ENCODE data around the gene USP22. TPM values are rescaled to one million over a fixed set of nuclear protein-coding genes. Genes with fewer than 3 reads are reported as not detected.

USP22 gene
- polyA plus RNA-seq, 1 donor (not counting 4 experiments of a cell fraction or from before 2014, with no cell fraction given), result 111 TPM

DNA sequence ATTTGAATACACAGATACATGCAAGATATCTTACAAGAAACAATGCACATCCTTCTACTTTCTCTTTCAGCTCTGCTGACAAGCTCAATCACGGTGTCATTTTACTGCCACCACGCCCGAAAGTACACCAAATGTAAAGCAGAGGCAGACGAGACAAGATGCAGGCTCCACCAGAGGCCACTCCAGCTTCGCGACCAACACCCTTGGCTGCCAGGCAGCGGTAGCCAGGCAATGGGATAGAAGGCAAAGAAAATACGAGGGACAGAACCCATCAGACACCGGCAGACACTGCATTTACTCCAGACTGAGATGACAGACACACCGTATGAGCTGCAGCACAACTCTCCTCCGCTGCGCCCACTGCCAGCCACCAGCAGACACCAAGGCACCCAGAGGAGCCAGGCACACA, 41.0 kb downstream of the USP22 start:
- H3K79me2 ChIP-seq (ENCODE audit: control insufficient read depth, insufficient read depth, low read length), result peaks cover 18% of the 10 kb centered on the region

DNA sequence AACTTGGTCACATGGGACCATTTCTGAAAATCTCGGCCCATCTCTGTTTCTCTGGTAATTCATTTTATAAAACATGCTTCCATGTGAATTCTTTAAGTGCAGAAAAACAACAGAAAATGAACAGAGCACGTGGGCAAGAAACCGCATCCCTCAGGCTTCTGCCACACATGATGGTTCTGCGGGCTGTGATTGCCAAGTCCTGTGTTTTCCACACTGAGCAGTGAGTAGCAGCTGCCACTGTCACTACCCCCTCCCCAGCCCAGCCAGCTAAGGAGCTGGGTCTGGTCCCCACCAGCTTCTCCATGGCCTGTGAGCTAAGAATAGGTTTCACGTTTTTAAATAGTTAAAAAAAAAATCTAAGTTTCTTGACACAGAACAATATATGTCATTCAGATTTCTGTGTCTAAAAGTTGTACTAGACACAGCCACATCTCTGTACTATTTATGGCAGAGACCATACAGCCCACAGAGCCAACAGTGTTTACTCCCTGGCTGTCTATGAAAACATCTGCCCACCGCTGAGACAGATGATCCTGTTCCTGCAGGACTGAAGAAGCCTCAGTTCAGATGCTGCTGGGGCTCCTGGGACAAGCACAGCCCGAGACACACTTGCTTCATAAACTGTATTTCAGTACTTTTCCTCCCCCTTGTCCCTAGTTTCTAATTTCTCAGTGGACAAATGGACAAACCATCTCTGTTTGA, 41.5 kb downstream of the USP22 start:
- Histone ChIP-seq H3K27ac (ENCODE audit: control insufficient read depth, insufficient read depth, low read length) (no peak overlapping the region), H3K9ac (ENCODE audit: control insufficient read depth, extremely low read depth, insufficient read depth, low read length) (no peak overlapping the region)
- FAIRE-seq, result no peak

More for the DNA sequence above, 41.0 kb downstream of the USP22 start:
- Histone ChIP-seq H3K4me3 (ENCODE audit: control insufficient read depth in 2 of 3, extremely low read depth in 1 of 3, insufficient read depth in 2 of 3, low read depth in 1 of 3, low read length in 3 of 3) (no peak overlapping the region), H3K27ac (ENCODE audit: control insufficient read depth, insufficient read depth, low read length) (no peak overlapping the region), H4K20me1 (ENCODE audit: control insufficient read depth, extremely low read depth, insufficient read depth, low read length) (peaks cover 17% of the 10 kb centered on the region), H3K36me3 (ENCODE audit: control insufficient read depth in 2 of 2, extremely low read depth in 1 of 2, insufficient read depth in 2 of 2, low read length in 2 of 2) (peaks cover 47 to 49% of the 10 kb centered on the region in 2 experiments), H3K9me3 (ENCODE audit: control insufficient read depth, low read depth, low read length) (no peaks in the 10 kb centered on the region), H3K4me2 (ENCODE audit: control insufficient read depth, extremely low read depth, insufficient read depth, low read depth, low read length) (no peak overlapping the region), H3K9me1 (ENCODE audit: control insufficient read depth, extremely low read depth, insufficient read depth, low read length) (no peaks in the 10 kb centered on the region), H2AFZ (ENCODE audit: control insufficient read depth, low read length) (no peak overlapping the region), H3K4me1 (ENCODE audit: control insufficient read depth, extremely low read depth, insufficient read depth, low read length) (no peaks in the 10 kb centered on the region), H3K9ac (ENCODE audit: control insufficient read depth, extremely low read depth, insufficient read depth, low read length) (no peak overlapping the region), H3K27me3 (ENCODE audit: control insufficient read depth, extremely low read depth, insufficient read depth, low read length) (no peaks in the 10 kb centered on the region)
- dilution Hi-C loops (cut with MboI; ENCODE audit: extremely low pct_ligation_motif_present, low sequenced_read_pairs), result no loop called here
- FAIRE-seq (no peak), DNase-seq (ENCODE audit: low read depth, low spot score) (no peak)
- TF ChIP-seq EZH2 (IDR thresholded peaks at IDR 0.05; ENCODE audit: low read length), result no peak
- TF ChIP-seq, protein P1, sequence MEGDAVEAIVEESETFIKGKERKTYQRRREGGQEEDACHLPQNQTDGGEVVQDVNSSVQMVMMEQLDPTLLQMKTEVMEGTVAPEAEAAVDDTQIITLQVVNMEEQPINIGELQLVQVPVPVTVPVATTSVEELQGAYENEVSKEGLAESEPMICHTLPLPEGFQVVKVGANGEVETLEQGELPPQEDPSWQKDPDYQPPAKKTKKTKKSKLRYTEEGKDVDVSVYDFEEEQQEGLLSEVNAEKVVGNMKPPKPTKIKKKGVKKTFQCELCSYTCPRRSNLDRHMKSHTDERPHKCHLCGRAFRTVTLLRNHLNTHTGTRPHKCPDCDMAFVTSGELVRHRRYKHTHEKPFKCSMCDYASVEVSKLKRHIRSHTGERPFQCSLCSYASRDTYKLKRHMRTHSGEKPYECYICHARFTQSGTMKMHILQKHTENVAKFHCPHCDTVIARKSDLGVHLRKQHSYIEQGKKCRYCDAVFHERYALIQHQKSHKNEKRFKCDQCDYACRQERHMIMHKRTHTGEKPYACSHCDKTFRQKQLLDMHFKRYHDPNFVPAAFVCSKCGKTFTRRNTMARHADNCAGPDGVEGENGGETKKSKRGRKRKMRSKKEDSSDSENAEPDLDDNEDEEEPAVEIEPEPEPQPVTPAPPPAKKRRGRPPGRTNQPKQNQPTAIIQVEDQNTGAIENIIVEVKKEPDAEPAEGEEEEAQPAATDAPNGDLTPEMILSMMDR (optimal IDR thresholded peaks at IDR 0.05 in 1 of 3, IDR thresholded peaks at IDR 0.05 in 1 of 3, conservative IDR thresholded peaks at IDR 0.05 in 1 of 3; ENCODE audit: extremely low read depth in 1 of 3, insufficient read depth in 2 of 3, low read length in 3 of 3), result no peak

More for the DNA sequence above, 41.5 kb downstream of the USP22 start:
- Histone ChIP-seq H3K9me1 (ENCODE audit: control insufficient read depth, extremely low read depth, insufficient read depth, low read length) (no peaks in the 10 kb centered on the region), H3K27me3 (ENCODE audit: control insufficient read depth, extremely low read depth, insufficient read depth, low read length) (no peaks in the 10 kb centered on the region), H2AFZ (ENCODE audit: control insufficient read depth, low read length) (no peak overlapping the region), H3K4me2 (ENCODE audit: control insufficient read depth, extremely low read depth, insufficient read depth, low read depth, low read length) (no peak overlapping the region), H4K20me1 (ENCODE audit: control insufficient read depth, extremely low read depth, insufficient read depth, low read length) (peaks cover 17% of the 10 kb centered on the region), H3K36me3 (ENCODE audit: control insufficient read depth in 2 of 2, extremely low read depth in 1 of 2, insufficient read depth in 2 of 2, low read length in 2 of 2) (peaks cover 44 to 45% of the 10 kb centered on the region in 2 experiments), H3K4me3 (ENCODE audit: control insufficient read depth in 2 of 3, extremely low read depth in 1 of 3, insufficient read depth in 2 of 3, low read depth in 1 of 3, low read length in 3 of 3) (no peak overlapping the region), H3K4me1 (ENCODE audit: control insufficient read depth, extremely low read depth, insufficient read depth, low read length) (no peaks in the 10 kb centered on the region), H3K9me3 (ENCODE audit: control insufficient read depth, low read depth, low read length) (no peaks in the 10 kb centered on the region), H3K79me2 (ENCODE audit: control insufficient read depth, insufficient read depth, low read length) (peaks cover 18% of the 10 kb centered on the region)
- dilution Hi-C loops (cut with MboI; ENCODE audit: extremely low pct_ligation_motif_present, low sequenced_read_pairs), result no loop called here
- TF ChIP-seq, protein P1 (optimal IDR thresholded peaks at IDR 0.05 in 1 of 3, IDR thresholded peaks at IDR 0.05 in 1 of 3, conservative IDR thresholded peaks at IDR 0.05 in 1 of 3; ENCODE audit: extremely low read depth in 1 of 3, insufficient read depth in 2 of 3, low read length in 3 of 3), result no peak
- TF ChIP-seq EZH2 (IDR thresholded peaks at IDR 0.05; ENCODE audit: low read length), result no peak
- no peak for DNase-seq (ENCODE audit: low read depth, low spot score)

Measured in keratinocyte (primary cell).